ENCODE measurements around the gene BTBD6.

The BTBD6 gene

GRCh38 chr14:105255021-105255507 is 6.7 kb downstream of the BTBD6 start:
- H3K27me3 ChIP-seq, result no peaks in the 10 kb centered on the region
- TF ChIP-seq CTCF (IDR thresholded peaks at IDR 0.05), result no peak
- H3K4me3 ChIP-seq (ENCODE audit: low read depth in 1 of 2, low read length in 1 of 2), result no peak overlapping the region
- peaks cover 30% of the 10 kb centered on the region for H3K36me3 ChIP-seq
- H3K27ac ChIP-seq, result no peak overlapping the region
- H3K9me3 ChIP-seq, result no peaks in the 10 kb centered on the region
- no peaks in the 10 kb centered on the region for H3K4me1 ChIP-seq (ENCODE audit: control insufficient read depth in 1 of 2, insufficient read depth in 1 of 2, low read depth in 1 of 2, low read length in 1 of 2)

- Histone ChIP-seq H3K36me3 (peaks cover 16% of the 10 kb centered on the region), H3K27ac (no peak overlapping the region)
These were observed 8.1 kb downstream of the BTBD6 start for GRCh38 chr14:105256292-105256960.

GRCh38 chr14:105257464-105257863 is 9.1 kb downstream of the BTBD6 start:
- Histone ChIP-seq H3K9me3 (no peaks in the 10 kb centered on the region), H3K27me3 (no peaks in the 10 kb centered on the region), H3K4me3 (ENCODE audit: low read depth in 1 of 2, low read length in 1 of 2) (no peak overlapping the region), H3K27ac (no peak overlapping the region), H3K36me3 (peaks cover 6% of the 10 kb centered on the region), H3K4me1 (ENCODE audit: control insufficient read depth in 1 of 2, insufficient read depth in 1 of 2, low read depth in 1 of 2, low read length in 1 of 2) (no peaks in the 10 kb centered on the region)
- TF ChIP-seq CTCF (IDR thresholded peaks at IDR 0.05), result no peak

More at GRCh38 chr14:105256292-105256960, 8.1 kb downstream of the BTBD6 start:
- TF ChIP-seq CTCF (IDR thresholded peaks at IDR 0.05), result no peak
- H3K4me1 ChIP-seq (ENCODE audit: control insufficient read depth in 1 of 2, insufficient read depth in 1 of 2, low read depth in 1 of 2, low read length in 1 of 2), result no peaks in the 10 kb centered on the region
- H3K27me3 ChIP-seq, result no peaks in the 10 kb centered on the region
- no peaks in the 10 kb centered on the region for H3K9me3 ChIP-seq
- no peak overlapping the region for H3K4me3 ChIP-seq (ENCODE audit: low read depth in 1 of 2, low read length in 1 of 2)

- peaks cover 6% of the 10 kb centered on the region for H3K36me3 ChIP-seq
- H3K9me3 ChIP-seq, result no peaks in the 10 kb centered on the region
- no peak for TF ChIP-seq CTCF (IDR thresholded peaks at IDR 0.05)
- H3K27ac ChIP-seq, result no peak overlapping the region
- no peaks in the 10 kb centered on the region for H3K4me1 ChIP-seq (ENCODE audit: control insufficient read depth in 1 of 2, insufficient read depth in 1 of 2, low read depth in 1 of 2, low read length in 1 of 2)
- H3K4me3 ChIP-seq (ENCODE audit: low read depth in 1 of 2, low read length in 1 of 2), result no peak overlapping the region
- H3K27me3 ChIP-seq, result no peaks in the 10 kb centered on the region
These were observed 10.5 kb downstream of the BTBD6 start for GRCh38 chr14:105258846-105259245.

- TF ChIP-seq CTCF (IDR thresholded peaks at IDR 0.05), result no peak
- no peaks in the 10 kb centered on the region for H3K9me3 ChIP-seq
- H3K4me1 ChIP-seq (ENCODE audit: control insufficient read depth in 1 of 2, insufficient read depth in 1 of 2, low read depth in 1 of 2, low read length in 1 of 2), result no peaks in the 10 kb centered on the region
- H3K27ac ChIP-seq, result no peak overlapping the region
- no peaks in the 10 kb centered on the region for H3K27me3 ChIP-seq
- no peak overlapping the region for H3K4me3 ChIP-seq (ENCODE audit: low read depth in 1 of 2, low read length in 1 of 2)
- peaks cover 6% of the 10 kb centered on the region for H3K36me3 ChIP-seq
These were observed 12.6 kb downstream of the BTBD6 start for GRCh38 chr14:105260959-105261358.
